DOHH2 (cell line): Measurements from ENCODE around the gene KCNK18.

Experiments used
- H3F3A ChIP-seq: fragments of 200-600 bp; sonication (generic), shearing (Covaris generic); 2 replicates; pipeline ENCODE4 v1.6.0; 2016; ENCODE audit warnings: antibody characterized with exemption, mild to moderate bottlenecking; ENCODE audit not compliant: control insufficient read depth, insufficient read depth
- H3K27ac ChIP-seq: fragments of 200-600 bp; sonication (generic); 2 replicates; pipeline ENCODE4 v1.5.1; 2014; ENCODE audit warnings: low read depth, mild to moderate bottlenecking, low read length, moderate library complexity
- H3K27me3 ChIP-seq: fragments of 200-600 bp; sonication (generic); 2 replicates; pipeline ENCODE4 v1.6.1; 2014; ENCODE audit warnings: mild to moderate bottlenecking, low read length, mixed read lengths; ENCODE audit not compliant: control insufficient read depth
- H3K36me3 ChIP-seq: fragments of 200-600 bp; sonication (generic); 2 replicates; pipeline ENCODE4 v1.6.1; 2014; ENCODE audit warnings: mild to moderate bottlenecking, low read length, moderate library complexity, mixed read lengths; ENCODE audit not compliant: control insufficient read depth
- H3K4me1 ChIP-seq: fragments of 200-600 bp; sonication (generic); 2 replicates; pipeline ENCODE4 v1.6.1; 2014; ENCODE audit warnings: mild to moderate bottlenecking, low read length, mixed read lengths; ENCODE audit not compliant: control insufficient read depth
- H3K4me2 ChIP-seq: fragments of 200-600 bp; sonication (generic); 2 replicates; pipeline ENCODE4 v1.6.0; 2014; ENCODE audit warnings: mild to moderate bottlenecking, low read length, moderate library complexity
- H3K4me3 ChIP-seq: fragments of 200-600 bp; sonication (generic); 2 replicates; pipeline ENCODE4 v1.5.1; 2014; ENCODE audit warnings: mild to moderate bottlenecking, low read length, mixed read lengths
- H3K79me2 ChIP-seq: fragments of 200-600 bp; sonication (generic); 2 replicates; pipeline ENCODE4 v1.6.1; 2014; ENCODE audit warnings: mild to moderate bottlenecking, low read length, mixed read lengths; ENCODE audit not compliant: control insufficient read depth
- H3K9me2 ChIP-seq: fragments of 200-600 bp; sonication (generic); replicated peaks from 2 replicates; pipeline ENCODE4 v1.6.1; 2014; ENCODE audit warnings: mild to moderate bottlenecking, low read length, mixed read lengths; ENCODE audit not compliant: control insufficient read depth
- H3K9me3 ChIP-seq: fragments of 200-600 bp; sonication (generic); 2 replicates; pipeline ENCODE4 v1.6.1; 2014; ENCODE audit warnings: antibody characterized with exemption, low read length, mixed read lengths; ENCODE audit not compliant: control insufficient read depth, insufficient read depth
- H4K20me1 ChIP-seq: fragments of 200-600 bp; sonication (generic); 2 replicates; pipeline ENCODE4 v1.6.0; 2014; ENCODE audit warnings: low read depth, mild to moderate bottlenecking, antibody characterized with exemption, low read length, moderate library complexity; ENCODE audit not compliant: control insufficient read depth, insufficient read depth
- CTCF ChIP-seq: fragments of 200-600 bp; sonication (generic); IDR thresholded peaks from one replicate; pipeline ENCODE4 v1.5.1; 2014; ENCODE audit warnings: antibody characterized with exemption, mild to moderate bottlenecking, low read depth, low read length; ENCODE audit not compliant: poor library complexity, severe bottlenecking
- EZH2phosphoT487 ChIP-seq: fragments of 200-600 bp; sonication (generic); IDR thresholded peaks from 2 replicates; pipeline ENCODE4 v1.6.1; 2017; ENCODE audit warnings: borderline replicate concordance, mild to moderate bottlenecking, antibody characterized with exemption, low read length, moderate library complexity, mixed read lengths

The KCNK18 gene

DNA sequence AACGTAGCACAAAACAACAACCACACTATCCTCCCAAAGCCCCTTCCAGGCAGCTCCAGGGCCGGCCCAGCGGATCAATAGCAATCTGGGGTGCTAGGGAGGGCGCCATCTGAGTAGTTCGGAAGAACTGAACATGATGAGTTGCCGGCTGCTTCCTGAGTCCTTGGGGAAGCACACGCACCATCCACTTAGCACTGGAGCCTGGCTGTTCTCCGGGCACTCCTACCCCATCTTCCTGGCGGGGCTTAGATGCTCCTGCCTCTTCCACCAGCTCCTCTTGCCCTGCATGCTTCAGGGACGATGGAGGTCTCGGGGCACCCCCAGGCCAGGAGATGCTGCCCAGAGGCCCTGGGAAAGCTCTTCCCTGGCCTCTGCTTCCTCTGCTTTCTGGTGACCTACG, at the start of gene KCNK18:
Gene KCNK18, plus strand, starts transcription at position 301 of the 400 bp plus-strand sequence. Its CDS starts 0 bp downstream, at position 301.
- no peak for TF ChIP-seq EZH2phosphoT487
- TF ChIP-seq CTCF: no peak
- Histone ChIP-seq H3K79me2 (no peaks in the 10 kb centered on the region), H3K4me2 (no peak within 1 kb of the TSS), H4K20me1 (no peaks in the 10 kb centered on the region), H3F3A (no peaks in the 10 kb centered on the region), H3K4me3 (no peak within 1 kb of the TSS), H3K9me3 (no peaks in the 10 kb centered on the region), H3K27me3 (no peaks in the 10 kb centered on the region), H3K9me2 (no peaks in the 10 kb centered on the region), H3K27ac (no peak within 1 kb of the TSS), H3K4me1 (no peaks in the 10 kb centered on the region), H3K36me3 (no peaks in the 10 kb centered on the region)

GRCh38 chr10:117148284-117148683, 49.0 kb upstream of the KCNK18 start:
- no peaks in the 10 kb centered on the region for H3K36me3 ChIP-seq
- H3K27me3 ChIP-seq: peaks cover 13% of the 10 kb centered on the region; the same call in 1 of the 2 replicates
- TF ChIP-seq EZH2phosphoT487: no peak
- TF ChIP-seq CTCF: no peak

GRCh38 chr10:117152668-117153067, 44.6 kb upstream of the KCNK18 start:
- H3K4me2 ChIP-seq: no peak overlapping the region
- peaks cover under 1% of the 10 kb centered on the region; the same call in 1 of the 2 replicates for H3K27me3 ChIP-seq
- TF ChIP-seq EZH2phosphoT487 (no peak), CTCF (no peak)

More at GRCh38 chr10:117148284-117148683, 49.0 kb upstream of the KCNK18 start:
- no peak overlapping the region for H3K27ac ChIP-seq
- no peak overlapping the region for H3K4me2 ChIP-seq
- no peaks in the 10 kb centered on the region for H3K9me3 ChIP-seq
- H3K4me1 ChIP-seq: no peaks in the 10 kb centered on the region
- H3K9me2 ChIP-seq: no peaks in the 10 kb centered on the region
- no peaks in the 10 kb centered on the region for H3F3A ChIP-seq
- no peak overlapping the region for H3K4me3 ChIP-seq
- no peaks in the 10 kb centered on the region for H3K79me2 ChIP-seq
- no peaks in the 10 kb centered on the region for H4K20me1 ChIP-seq

DNA sequence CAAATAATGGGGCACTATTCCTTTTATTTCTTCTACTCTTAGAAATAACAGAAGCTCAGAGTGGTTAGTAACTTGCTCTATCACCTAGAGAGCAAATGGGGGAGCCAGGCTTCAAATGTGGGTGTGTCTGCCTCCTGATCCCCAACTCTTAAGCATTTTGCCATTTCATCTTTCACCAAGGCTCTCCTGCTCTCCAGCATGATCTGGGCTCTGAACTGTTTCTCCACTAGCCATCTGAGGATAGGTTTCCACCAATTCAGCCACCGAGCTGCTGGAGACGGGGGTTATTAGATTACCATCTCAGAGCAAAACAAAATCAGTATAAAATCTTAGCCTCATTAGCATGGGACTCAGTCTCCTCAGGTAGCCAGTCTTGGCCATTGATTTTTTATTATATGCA, 39.0 kb upstream of the KCNK18 start:
- Histone ChIP-seq H3F3A (no peaks in the 10 kb centered on the region), H4K20me1 (no peaks in the 10 kb centered on the region), H3K9me3 (no peaks in the 10 kb centered on the region), H3K79me2 (no peaks in the 10 kb centered on the region), H3K27ac (no peak overlapping the region), H3K36me3 (no peaks in the 10 kb centered on the region), H3K4me3 (no peak overlapping the region), H3K4me1 (no peaks in the 10 kb centered on the region), H3K4me2 (no peak overlapping the region), H3K27me3 (peaks cover 47% of the 10 kb centered on the region), H3K9me2 (no peaks in the 10 kb centered on the region)
- TF ChIP-seq CTCF: no peak
- no peak for TF ChIP-seq EZH2phosphoT487

More at GRCh38 chr10:117152668-117153067, 44.6 kb upstream of the KCNK18 start:
- no peak overlapping the region for H3K27ac ChIP-seq
- no peaks in the 10 kb centered on the region for H3K9me3 ChIP-seq
- H3K4me3 ChIP-seq: no peak overlapping the region
- H3K4me1 ChIP-seq: no peaks in the 10 kb centered on the region
- H3K79me2 ChIP-seq: no peaks in the 10 kb centered on the region
- no peaks in the 10 kb centered on the region for H3K36me3 ChIP-seq
- no peaks in the 10 kb centered on the region for H4K20me1 ChIP-seq
- H3F3A ChIP-seq: no peaks in the 10 kb centered on the region
- H3K9me2 ChIP-seq: no peaks in the 10 kb centered on the region
